ENCODE results near the gene HSBP1L1. TPM values are rescaled to one million over a fixed set of nuclear protein-coding genes. Genes with fewer than 3 reads are reported as not detected.

The HSBP1L1 gene
- polyA plus RNA-seq, 1 of the 3 experiments (the other 2 are of a cell fraction): 7.4 TPM

- Histone ChIP-seq H4K20me1 (ENCODE audit: insufficient read depth) (0 out of 2 replicates have a peak, but pooled peaks cover 13% of the 10 kb centered on the region), H3K79me2 (ENCODE audit: insufficient read depth) (peaks cover 44% of the 10 kb centered on the region; the same call in 1 of the 2 replicates), H3K4me3 (ENCODE audit: low read depth in 2 of 2, low read length in 1 of 2) (no peak overlapping the region), H3K4me2 (no peak overlapping the region), H3K9ac (no peak overlapping the region), H3K9me3 (no peaks in the 10 kb centered on the region), H3K36me3 (replicated peaks in 1 of 2; ENCODE audit: control insufficient read depth in 1 of 2, insufficient read depth in 2 of 2, low read length in 1 of 2) (peaks cover 8 to 22% of the 10 kb centered on the region in 2 experiments), H2AFZ (ENCODE audit: low read depth) (no peak overlapping the region), H3K9me2 (no peaks in the 10 kb centered on the region), H3K27me3 (ENCODE audit: insufficient read depth) (no peaks in the 10 kb centered on the region), H3K4me1 (ENCODE audit: control insufficient read depth in 1 of 2, insufficient read depth in 2 of 2, low read depth in 1 of 2, low read length in 1 of 2) (peaks cover 0 to 4% of the 10 kb centered on the region in 2 experiments; a peak in 1 of 4 replicates), H3F3A (replicated peaks; ENCODE audit: insufficient read depth) (no peaks in the 10 kb centered on the region), H3K27ac (ENCODE audit: low read depth in 2 of 2, low read length in 1 of 2) (no peak overlapping the region)
- CTCF ChIA-PET: no interaction called here
- DNase-seq: no peak
- POLR2A ChIA-PET: no interaction called here
- WGBS (ENCODE audit: low lambda C conversion rate): 81% methylated on average over 7 of the region's 17 CpGs
- no peak for TF ChIP-seq SMC3 (IDR thresholded peaks at IDR 0.05; ENCODE audit: low read depth, low read length)
- TF ChIP-seq FOXJ3 (CRISPR knock-in tag; IDR thresholded peaks at IDR 0.05): no peak
- no peak for TF ChIP-seq CTCF (IDR thresholded peaks at IDR 0.05)
Observed at GRCh38 chr18:79940814-79941472, 23.5 kb upstream of the HSBP1L1 start.

- Histone ChIP-seq H3K4me1 (ENCODE audit: control insufficient read depth in 1 of 2, insufficient read depth in 2 of 2, low read depth in 1 of 2, low read length in 1 of 2) (peaks cover 0 to 4% of the 10 kb centered on the region in 2 experiments; a peak in 1 of 4 replicates), H3K9me2 (no peaks in the 10 kb centered on the region), H3K79me2 (ENCODE audit: insufficient read depth) (peaks cover 37% of the 10 kb centered on the region; the same call in 1 of the 2 replicates), H3K36me3 (replicated peaks in 1 of 2; ENCODE audit: control insufficient read depth in 1 of 2, insufficient read depth in 2 of 2, low read length in 1 of 2) (peaks cover 8 to 15% of the 10 kb centered on the region in 2 experiments), H3K27ac (ENCODE audit: low read depth in 2 of 2, low read length in 1 of 2) (no peak overlapping the region), H3K4me3 (ENCODE audit: low read depth in 2 of 2, low read length in 1 of 2) (no peak overlapping the region), H3K9ac (no peak overlapping the region), H2AFZ (ENCODE audit: low read depth) (no peak overlapping the region), H3K9me3 (no peaks in the 10 kb centered on the region), H3F3A (replicated peaks; ENCODE audit: insufficient read depth) (no peaks in the 10 kb centered on the region), H3K27me3 (ENCODE audit: insufficient read depth) (no peaks in the 10 kb centered on the region), H4K20me1 (ENCODE audit: insufficient read depth) (0 out of 2 replicates have a peak, but pooled peaks cover 13% of the 10 kb centered on the region), H3K4me2 (no peak overlapping the region)
- TF ChIP-seq ZBTB33 (IDR thresholded peaks at IDR 0.05; ENCODE audit: borderline replicate concordance, low read depth): no peak
- TF ChIP-seq USF1 (IDR thresholded peaks at IDR 0.05; ENCODE audit: borderline replicate concordance, low read depth): no peak
- no peak for TF ChIP-seq NRF1 (IDR thresholded peaks at IDR 0.05; ENCODE audit: low read depth, low read length)
- no peak for TF ChIP-seq MAX (IDR thresholded peaks at IDR 0.05; ENCODE audit: low read depth)
- no peak for TF ChIP-seq RCOR1 (IDR thresholded peaks at IDR 0.05; ENCODE audit: low read length)
- no peak for DNase-seq
- WGBS (ENCODE audit: low lambda C conversion rate): 95% methylated on average over 16 of the region's 16 CpGs
- CTCF ChIA-PET: no interaction called here
- POLR2A ChIA-PET: no interaction called here
Observed at GRCh38 chr18:79941473-79942119, 22.8 kb upstream of the HSBP1L1 start.
